A549 treated with Mapracorat at 1 μM for 4 hours (cell line): ENCODE results near the gene ZSCAN4. TPM values are rescaled to one million over a fixed set of nuclear protein-coding genes. Genes with fewer than 3 reads are reported as not detected.

Source experiments
- total RNA-seq: library from RNA; stranded (reverse); fragments of 200-300 nt; extraction: Qiagen RNA extraction; gene quantifications from 5 replicates; pipeline ENCODE4 v1.2.3, GENCODE V29; 2022

Gene ZSCAN4, protein sequence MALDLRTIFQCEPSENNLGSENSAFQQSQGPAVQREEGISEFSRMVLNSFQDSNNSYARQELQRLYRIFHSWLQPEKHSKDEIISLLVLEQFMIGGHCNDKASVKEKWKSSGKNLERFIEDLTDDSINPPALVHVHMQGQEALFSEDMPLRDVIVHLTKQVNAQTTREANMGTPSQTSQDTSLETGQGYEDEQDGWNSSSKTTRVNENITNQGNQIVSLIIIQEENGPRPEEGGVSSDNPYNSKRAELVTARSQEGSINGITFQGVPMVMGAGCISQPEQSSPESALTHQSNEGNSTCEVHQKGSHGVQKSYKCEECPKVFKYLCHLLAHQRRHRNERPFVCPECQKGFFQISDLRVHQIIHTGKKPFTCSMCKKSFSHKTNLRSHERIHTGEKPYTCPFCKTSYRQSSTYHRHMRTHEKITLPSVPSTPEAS
- total RNA-seq = not detected in 5 replicates

GRCh38 chr19:57668635-57669034, at the start of gene ZSCAN4:
Gene ZSCAN4, plus strand, starts transcription at chr19:57668935. Its CDS starts 7,211 bp downstream, at chr19:57676146.

DNA sequence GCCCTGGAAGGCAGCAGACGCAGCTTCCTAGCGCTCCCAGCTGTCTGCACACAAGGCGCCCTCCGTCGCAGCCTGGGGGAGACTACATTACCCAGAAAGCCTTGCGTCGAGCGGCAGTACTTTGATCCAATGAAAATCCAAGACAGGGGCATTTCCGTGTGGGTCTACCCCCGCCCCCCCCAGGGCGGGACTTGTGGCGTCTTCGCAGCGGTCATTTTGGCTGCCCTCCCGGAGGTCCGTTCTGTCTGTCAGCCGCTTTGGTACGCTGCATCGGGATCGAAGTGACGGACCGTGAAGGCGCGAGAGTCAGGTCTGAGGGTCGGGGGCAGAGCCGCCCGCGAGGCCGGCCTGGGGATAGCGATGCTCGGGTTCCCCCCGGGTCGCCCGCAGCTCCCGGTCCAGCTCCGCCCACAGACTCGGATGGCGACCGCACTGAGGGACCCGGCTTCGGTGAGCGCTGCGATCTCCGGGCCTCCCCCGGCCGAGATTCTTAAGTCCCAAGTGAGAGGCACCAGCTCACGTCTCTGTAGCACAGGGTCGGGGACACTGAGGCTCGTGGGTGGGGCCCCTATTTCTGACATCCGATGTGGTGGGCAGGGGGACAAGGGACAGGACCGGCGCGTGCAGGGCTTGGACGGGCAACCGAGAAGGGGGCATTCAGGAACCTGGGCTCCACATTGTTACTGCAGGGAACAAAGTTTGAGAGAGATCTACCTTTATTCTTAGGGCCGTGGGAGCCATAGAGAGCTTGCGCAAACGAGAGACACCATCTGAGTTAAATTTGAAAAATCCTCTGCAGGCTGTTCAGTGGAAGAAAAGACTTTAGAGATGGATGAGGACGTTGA, 35.5 kb upstream of the ZSCAN4 start, which contains the start of gene ZNF211:
Gene ZNF211 (plus strand): TSS at position 182 of the 845 bp plus-strand sequence. CDS start 179 bp downstream, at position 361.

GRCh38 chr19:57708641-57709361, 40.1 kb downstream of the ZSCAN4 start, which contains the start of gene ZNF154:
Gene ZNF154, minus strand, starts transcription at chr19:57709204. Its CDS starts 233 bp downstream, at chr19:57708971.

Other genes starting within 250 kb of the ZSCAN4 start
- 14.1 to 16.4 TPM (median 15.0 TPM) in 5 replicates for gene ZNF749, start 233.6 kb upstream of the ZSCAN4 start, total RNA-seq
- gene VN1R1, start 211.8 kb upstream of the ZSCAN4 start, total RNA-seq = 0.06 to 0.11 TPM in 2 of 5 replicates, not detected in the others
- gene ZNF772, start 191.4 kb upstream of the ZSCAN4 start, total RNA-seq = 0.73 to 1.4 TPM (median 1.2 TPM) in 5 replicates
- 4.9 to 7.9 TPM (median 6.7 TPM) in 5 replicates for gene ZNF419, start 181.2 kb upstream of the ZSCAN4 start, total RNA-seq
- gene ZNF773, start 169.0 kb upstream of the ZSCAN4 start, total RNA-seq = 4.1 to 6.7 TPM (median 4.4 TPM) in 5 replicates
- gene ZNF549, start 141.6 kb upstream of the ZSCAN4 start, total RNA-seq = 1.4 to 1.9 TPM (median 1.7 TPM) in 5 replicates
- 2.5 to 5.4 TPM (median 3.8 TPM) in 5 replicates for gene ZNF550, start 109.1 kb upstream of the ZSCAN4 start, total RNA-seq
- gene ZNF416, start 90.0 kb upstream of the ZSCAN4 start, total RNA-seq = 3.4 to 5.0 TPM (median 4.2 TPM) in 5 replicates
- not detected in 5 replicates for gene ZIK1, start 84.8 kb upstream of the ZSCAN4 start, total RNA-seq
- gene ZNF530, start 69.0 kb upstream of the ZSCAN4 start, total RNA-seq = 4.7 to 5.7 TPM (median 5.1 TPM) in 5 replicates
- 8.3 to 9.8 TPM (median 8.7 TPM) in 5 replicates for gene ZNF134, start 54.7 kb upstream of the ZSCAN4 start, total RNA-seq
- gene ZNF211, start 35.8 kb upstream of the ZSCAN4 start, total RNA-seq = 5.3 to 6.7 TPM (median 5.8 TPM) in 5 replicates
- 4.4 to 6.7 TPM (median 5.3 TPM) in 5 replicates for gene ZNF551, start 13.0 kb downstream of the ZSCAN4 start, total RNA-seq
- not detected in 5 replicates for gene ZNF154, start 40.3 kb downstream of the ZSCAN4 start, total RNA-seq
- gene ZNF671, start 58.7 kb downstream of the ZSCAN4 start, total RNA-seq = 0.83 to 1.2 TPM (median 1.1 TPM) in 5 replicates
- gene ZNF776, start 77.9 kb downstream of the ZSCAN4 start, total RNA-seq = 4.0 to 6.8 TPM (median 5.0 TPM) in 5 replicates
- gene ZNF586, start 100.7 kb downstream of the ZSCAN4 start, total RNA-seq = 5.4 to 7.2 TPM (median 6.4 TPM) in 5 replicates
- 4.8 to 6.0 TPM (median 5.3 TPM) in 5 replicates for gene ZNF552, start 146.0 kb downstream of the ZSCAN4 start, total RNA-seq
- gene ZNF587B, start 161.4 kb downstream of the ZSCAN4 start, total RNA-seq = 7.4 to 8.8 TPM (median 7.7 TPM) in 5 replicates
- 4.5 to 8.3 TPM (median 6.6 TPM) in 5 replicates for gene ZNF587, start 180.9 kb downstream of the ZSCAN4 start, total RNA-seq
- 1.2 to 3.1 TPM (median 2.4 TPM) in 5 replicates for gene ZNF814, start 220.1 kb downstream of the ZSCAN4 start, total RNA-seq
- 2.6 to 4.1 TPM (median 3.2 TPM) in 5 replicates for gene ZNF417, start 247.7 kb downstream of the ZSCAN4 start, total RNA-seq